ENCODE data around the gene TSC2. TPM values are rescaled to one million over a fixed set of nuclear protein-coding genes. Genes with fewer than 3 reads are reported as not detected.

The TSC2 gene
- total RNA-seq, 1 experiment from 2014 or later: 134 TPM

DNA sequence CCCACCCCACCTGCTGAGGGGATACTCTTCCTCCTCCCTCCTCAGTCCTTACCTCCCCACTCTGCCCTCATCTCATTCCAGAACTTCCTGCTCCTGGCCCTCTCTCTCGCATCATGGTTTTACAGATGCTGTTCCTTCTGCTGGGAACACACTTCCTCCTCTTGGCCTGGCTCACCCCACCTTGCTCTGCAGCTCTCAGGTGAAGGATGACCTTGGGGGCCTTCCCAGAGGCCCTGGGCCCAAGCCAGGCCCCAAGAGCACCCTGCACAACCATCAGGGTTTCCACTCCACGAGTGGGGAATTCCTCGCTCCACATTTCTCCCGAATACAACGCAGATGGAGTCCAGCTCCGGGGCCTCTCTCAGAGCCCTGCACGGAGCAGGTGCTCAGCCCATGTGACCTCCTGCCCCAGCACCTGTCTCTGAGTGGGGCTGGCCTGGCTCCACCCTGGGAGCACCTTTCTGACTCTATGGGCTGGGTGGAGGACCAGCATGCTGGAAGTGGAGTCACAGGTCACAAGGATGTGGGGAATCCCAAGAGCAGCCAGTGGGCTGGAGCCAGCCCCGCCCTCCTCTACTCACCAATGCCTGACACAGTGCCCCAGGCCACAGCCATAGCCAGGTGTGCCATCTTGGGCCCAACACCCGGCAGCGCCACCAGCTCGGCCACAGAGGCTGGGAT is 4.7 kb upstream of the TSC2 start (continued):
- TF ChIP-seq ATF2 (CRISPR knock-in tag; IDR thresholded peaks at IDR 0.05; ENCODE audit: borderline replicate concordance, low read depth) (no peak), TP53 (CRISPR knock-in tag; IDR thresholded peaks at IDR 0.05) (no peak)

DNA sequence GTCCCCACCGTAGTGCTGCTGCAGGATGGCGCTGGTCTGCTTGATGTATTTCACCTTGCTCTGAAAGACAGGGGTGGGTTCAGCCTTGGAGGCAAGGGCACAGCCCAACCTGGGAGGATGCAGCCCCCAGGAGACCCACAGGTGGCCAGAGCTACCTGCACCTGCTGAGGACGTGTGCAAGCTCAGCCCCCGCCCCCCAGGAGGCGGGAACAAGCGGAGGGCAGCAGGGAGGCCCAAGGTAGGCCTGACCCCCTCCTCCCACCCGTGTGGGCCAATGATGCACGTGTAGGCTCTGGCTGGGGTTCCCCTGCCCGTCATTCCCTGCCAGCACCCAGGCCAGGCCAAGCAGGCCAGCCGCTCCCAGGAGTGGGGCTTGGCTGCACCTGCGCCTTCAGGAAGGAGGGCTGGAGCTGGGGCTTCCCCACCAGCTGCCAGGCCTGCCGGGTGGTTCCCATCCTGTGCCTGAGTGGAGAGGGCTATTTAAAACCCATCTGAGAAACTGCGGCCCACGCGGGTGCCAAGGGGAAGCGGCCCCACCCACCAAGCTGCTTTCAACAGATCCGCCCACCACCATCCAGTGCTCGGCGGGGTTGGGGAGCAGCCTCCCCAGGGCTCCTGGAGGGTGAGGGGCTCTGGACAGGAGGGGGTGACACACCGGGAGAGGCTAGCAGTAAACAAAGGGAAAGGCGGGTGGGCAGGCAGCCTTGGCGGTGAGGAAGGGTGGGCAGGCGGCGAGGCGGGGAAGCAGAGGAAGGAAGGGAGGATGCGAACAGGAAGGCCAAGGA is 3.9 kb upstream of the TSC2 start:
- Mint-ChIP-seq H3K27ac (no peak overlapping the region), H3K36me3 (no peaks in the 10 kb centered on the region; the same call in 1 of the 2 replicates), H3K27me3 (ENCODE audit: low read depth) (no peaks in the 10 kb centered on the region), H3K4me1 (peaks cover 9% of the 10 kb centered on the region), H3K9me3 (no peaks in the 10 kb centered on the region), H3K4me3 (no peak overlapping the region)
- TF ChIP-seq PRRX2 (CRISPR knock-in tag; IDR thresholded peaks at IDR 0.05) (no peak), ZNF671 (CRISPR knock-in tag; IDR thresholded peaks at IDR 0.05) (no peak), CTCF (IDR thresholded peaks at IDR 0.05) (no peak), GABPB1 (CRISPR knock-in tag; IDR thresholded peaks at IDR 0.05) (no peak), MAX (CRISPR knock-in tag; IDR thresholded peaks at IDR 0.05) (no peak)
- TF ChIP-seq, protein P1, sequence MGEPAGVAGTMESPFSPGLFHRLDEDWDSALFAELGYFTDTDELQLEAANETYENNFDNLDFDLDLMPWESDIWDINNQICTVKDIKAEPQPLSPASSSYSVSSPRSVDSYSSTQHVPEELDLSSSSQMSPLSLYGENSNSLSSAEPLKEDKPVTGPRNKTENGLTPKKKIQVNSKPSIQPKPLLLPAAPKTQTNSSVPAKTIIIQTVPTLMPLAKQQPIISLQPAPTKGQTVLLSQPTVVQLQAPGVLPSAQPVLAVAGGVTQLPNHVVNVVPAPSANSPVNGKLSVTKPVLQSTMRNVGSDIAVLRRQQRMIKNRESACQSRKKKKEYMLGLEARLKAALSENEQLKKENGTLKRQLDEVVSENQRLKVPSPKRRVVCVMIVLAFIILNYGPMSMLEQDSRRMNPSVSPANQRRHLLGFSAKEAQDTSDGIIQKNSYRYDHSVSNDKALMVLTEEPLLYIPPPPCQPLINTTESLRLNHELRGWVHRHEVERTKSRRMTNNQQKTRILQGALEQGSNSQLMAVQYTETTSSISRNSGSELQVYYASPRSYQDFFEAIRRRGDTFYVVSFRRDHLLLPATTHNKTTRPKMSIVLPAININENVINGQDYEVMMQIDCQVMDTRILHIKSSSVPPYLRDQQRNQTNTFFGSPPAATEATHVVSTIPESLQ (CRISPR knock-in tag; IDR thresholded peaks at IDR 0.05): no peak
- DNase-seq (ENCODE audit: low spot score) (no peak), ATAC-seq (no peak)
- CTCF ChIA-PET: interaction anchor here (0.7 to 1.3 kb wide), 4 partner anchors 13 to 40 kb away, joined by 3 to 5 read pairs (median 3); no protein-coding TSS in a partner anchor
- POLR2A ChIA-PET: no interaction called here

GRCh38 chr16:2044541-2044940 is 3.2 kb upstream of the TSC2 start:
- ChIA-PET POLR2A (no interaction called here), CTCF (interaction anchor here (0.6 to 0.8 kb wide), 2 partner anchors 46 to 338 kb away, joined by 3 to 5 read pairs; no protein-coding TSS in a partner anchor)
- Mint-ChIP-seq H3K4me3 (no peak overlapping the region), H3K36me3 (no peaks in the 10 kb centered on the region; the same call in 1 of the 2 replicates), H3K27me3 (ENCODE audit: low read depth) (no peaks in the 10 kb centered on the region), H3K27ac (no peak overlapping the region), H3K9me3 (no peaks in the 10 kb centered on the region), H3K4me1 (peaks cover 10% of the 10 kb centered on the region)
- ATAC-seq (no peak), DNase-seq (ENCODE audit: low spot score) (no peak)
- TF ChIP-seq ATF2 (CRISPR knock-in tag; IDR thresholded peaks at IDR 0.05; ENCODE audit: borderline replicate concordance, low read depth) (no peak), GABPB1 (CRISPR knock-in tag; IDR thresholded peaks at IDR 0.05) (no peak), JAZF1 (CRISPR knock-in tag; IDR thresholded peaks at IDR 0.05) (no peak), ZNF263 (CRISPR knock-in tag; IDR thresholded peaks at IDR 0.05; ENCODE audit: low read depth) (no peak), EMX1 (CRISPR knock-in tag; IDR thresholded peaks at IDR 0.05) (no peak), MYBL2 (CRISPR knock-in tag; IDR thresholded peaks at IDR 0.05) (no peak), IRF1 (CRISPR knock-in tag; IDR thresholded peaks at IDR 0.05) (no peak), ATF1 (CRISPR knock-in tag; IDR thresholded peaks at IDR 0.05) (no peak), CREM (CRISPR knock-in tag; IDR thresholded peaks at IDR 0.05) (no peak), GTF2I (CRISPR knock-in tag; conservative IDR thresholded peaks at IDR 0.05) (no peak), IRF2 (CRISPR knock-in tag; IDR thresholded peaks at IDR 0.05; ENCODE audit: borderline replicate concordance, low read depth) (no peak), HMGA2 (CRISPR knock-in tag; IDR thresholded peaks at IDR 0.05) (no peak), TEAD1 (CRISPR knock-in tag; IDR thresholded peaks at IDR 0.05) (no peak)
- TF ChIP-seq, protein P2, sequence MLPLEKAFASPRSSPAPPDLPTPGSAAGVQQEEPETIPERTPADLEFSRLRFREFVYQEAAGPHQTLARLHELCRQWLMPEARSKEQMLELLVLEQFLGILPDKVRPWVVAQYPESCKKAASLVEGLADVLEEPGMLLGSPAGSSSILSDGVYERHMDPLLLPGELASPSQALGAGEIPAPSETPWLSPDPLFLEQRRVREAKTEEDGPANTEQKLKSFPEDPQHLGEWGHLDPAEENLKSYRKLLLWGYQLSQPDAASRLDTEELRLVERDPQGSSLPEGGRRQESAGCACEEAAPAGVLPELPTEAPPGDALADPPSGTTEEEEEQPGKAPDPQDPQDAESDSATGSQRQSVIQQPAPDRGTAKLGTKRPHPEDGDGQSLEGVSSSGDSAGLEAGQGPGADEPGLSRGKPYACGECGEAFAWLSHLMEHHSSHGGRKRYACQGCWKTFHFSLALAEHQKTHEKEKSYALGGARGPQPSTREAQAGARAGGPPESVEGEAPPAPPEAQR (CRISPR knock-in tag; IDR thresholded peaks at IDR 0.05): no peak
